ENCODE results near the gene PRKCE.

DNA sequence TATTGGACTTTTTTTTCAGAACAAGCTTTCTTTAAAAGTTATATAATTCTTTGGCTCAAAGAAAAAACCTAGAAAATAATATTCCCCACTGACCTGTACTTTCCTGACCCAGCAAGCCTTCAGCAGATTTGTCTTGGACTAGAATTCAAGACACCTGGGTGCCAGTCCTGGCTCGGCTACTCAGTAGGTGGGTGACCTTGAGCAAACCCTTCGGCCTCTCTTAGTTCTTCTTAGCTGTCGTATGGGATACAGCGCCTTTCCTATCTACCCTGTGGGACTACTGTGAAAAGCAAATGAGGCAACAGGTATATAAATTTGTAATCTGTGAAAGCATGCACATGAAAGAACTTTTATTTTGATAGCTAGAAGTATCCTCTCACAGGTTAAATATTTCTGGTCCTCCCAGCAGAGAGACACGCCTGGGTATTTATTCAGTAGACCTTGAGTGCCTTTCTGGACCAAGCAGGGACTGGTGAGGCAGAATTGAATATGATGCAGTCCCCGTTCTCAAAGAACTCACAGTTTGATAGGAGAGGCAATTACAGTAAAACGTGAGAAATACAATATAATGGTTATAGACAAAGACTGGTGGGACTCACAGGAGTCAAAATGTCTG is 576.3 kb downstream of the PRKCE start:
- TF ChIP-seq, protein P1, sequence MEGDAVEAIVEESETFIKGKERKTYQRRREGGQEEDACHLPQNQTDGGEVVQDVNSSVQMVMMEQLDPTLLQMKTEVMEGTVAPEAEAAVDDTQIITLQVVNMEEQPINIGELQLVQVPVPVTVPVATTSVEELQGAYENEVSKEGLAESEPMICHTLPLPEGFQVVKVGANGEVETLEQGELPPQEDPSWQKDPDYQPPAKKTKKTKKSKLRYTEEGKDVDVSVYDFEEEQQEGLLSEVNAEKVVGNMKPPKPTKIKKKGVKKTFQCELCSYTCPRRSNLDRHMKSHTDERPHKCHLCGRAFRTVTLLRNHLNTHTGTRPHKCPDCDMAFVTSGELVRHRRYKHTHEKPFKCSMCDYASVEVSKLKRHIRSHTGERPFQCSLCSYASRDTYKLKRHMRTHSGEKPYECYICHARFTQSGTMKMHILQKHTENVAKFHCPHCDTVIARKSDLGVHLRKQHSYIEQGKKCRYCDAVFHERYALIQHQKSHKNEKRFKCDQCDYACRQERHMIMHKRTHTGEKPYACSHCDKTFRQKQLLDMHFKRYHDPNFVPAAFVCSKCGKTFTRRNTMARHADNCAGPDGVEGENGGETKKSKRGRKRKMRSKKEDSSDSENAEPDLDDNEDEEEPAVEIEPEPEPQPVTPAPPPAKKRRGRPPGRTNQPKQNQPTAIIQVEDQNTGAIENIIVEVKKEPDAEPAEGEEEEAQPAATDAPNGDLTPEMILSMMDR (IDR thresholded peaks at IDR 0.05; ENCODE audit: low read depth, low read length, missing input control), result no peak
- no peak for TF ChIP-seq ZBTB33 (IDR thresholded peaks at IDR 0.05)
- no peak for TF ChIP-seq JUND (IDR thresholded peaks at IDR 0.05)
- TF ChIP-seq RAD21 (IDR thresholded peaks at IDR 0.05), result no peak
- TF ChIP-seq SP1 (IDR thresholded peaks at IDR 0.05), result no peak
- TF ChIP-seq RXRA (IDR thresholded peaks at IDR 0.05), result no peak
- TF ChIP-seq EGR1 (IDR thresholded peaks at IDR 0.05; ENCODE audit: low read depth in 2 of 2), result no peak
- TF ChIP-seq REST (IDR thresholded peaks at IDR 0.05), result no peak
- no peak for TF ChIP-seq YY1 (IDR thresholded peaks at IDR 0.05)
- no peak for TF ChIP-seq ATF3 (IDR thresholded peaks at IDR 0.05)

Measured in liver (tissue), 3 donors.